SHP77 treated with DMSO at 0.1 percent for 48 hours (cell line): Measurements from ENCODE around the gene CRYBG3.

ENCODE experiments used
- DNase-seq: peaks from one replicate; lab custom pipeline; 2025; lab: John Stamatoyannopoulos, UW

Gene CRYBG3

DNA sequence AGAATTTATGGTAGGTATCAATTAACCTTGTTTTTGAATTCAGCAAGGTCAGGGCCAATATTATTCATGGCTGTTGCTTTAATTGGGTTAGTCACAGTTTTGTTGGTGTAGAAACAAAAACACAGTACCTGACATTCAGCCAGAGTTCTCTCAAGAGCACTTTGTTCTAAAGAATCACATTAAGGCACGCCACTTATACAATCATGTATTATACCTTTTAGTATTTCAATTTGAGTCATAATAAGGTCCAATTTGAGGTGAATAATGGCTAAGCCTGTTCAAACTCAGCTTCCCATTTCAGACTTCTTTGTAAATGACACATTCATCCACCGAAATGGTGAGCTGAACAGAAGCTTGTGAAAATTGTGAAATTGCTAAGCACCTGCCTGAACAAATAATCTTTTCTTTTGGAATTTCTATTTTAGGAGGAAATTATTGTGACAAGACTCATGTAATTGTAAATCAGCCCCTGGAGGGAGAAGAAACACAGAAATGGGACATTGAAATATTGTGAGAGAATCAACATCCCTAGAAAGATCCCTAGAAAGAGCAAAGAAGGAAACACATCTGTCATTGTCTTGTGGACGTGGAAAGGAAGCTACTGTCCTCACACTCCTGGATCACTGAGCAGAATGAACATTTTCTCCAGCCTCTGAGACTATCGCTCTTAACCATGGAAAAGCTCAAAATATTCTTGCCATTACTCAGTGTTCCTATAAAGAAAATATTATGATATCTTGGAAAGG is 121.2 kb downstream of the CRYBG3 start:
- DNase-seq = no peak

GRCh38 chr3:97948351-97949109 is 126.7 kb downstream of the CRYBG3 start:
- DNase-seq = no peak

GRCh38 chr3:97949110-97949485 is 127.3 kb downstream of the CRYBG3 start:
- no peak for DNase-seq

GRCh38 chr3:97949743-97950142 is 127.9 kb downstream of the CRYBG3 start:
- no peak for DNase-seq

- DNase-seq = no peak
These were observed 128.5 kb downstream of the CRYBG3 start for GRCh38 chr3:97950360-97950759.

GRCh38 chr3:97952280-97952679 is 130.5 kb downstream of the CRYBG3 start:
- DNase-seq = no peak

GRCh38 chr3:97952872-97953271 is 131.1 kb downstream of the CRYBG3 start:
- DNase-seq = no peak

DNA sequence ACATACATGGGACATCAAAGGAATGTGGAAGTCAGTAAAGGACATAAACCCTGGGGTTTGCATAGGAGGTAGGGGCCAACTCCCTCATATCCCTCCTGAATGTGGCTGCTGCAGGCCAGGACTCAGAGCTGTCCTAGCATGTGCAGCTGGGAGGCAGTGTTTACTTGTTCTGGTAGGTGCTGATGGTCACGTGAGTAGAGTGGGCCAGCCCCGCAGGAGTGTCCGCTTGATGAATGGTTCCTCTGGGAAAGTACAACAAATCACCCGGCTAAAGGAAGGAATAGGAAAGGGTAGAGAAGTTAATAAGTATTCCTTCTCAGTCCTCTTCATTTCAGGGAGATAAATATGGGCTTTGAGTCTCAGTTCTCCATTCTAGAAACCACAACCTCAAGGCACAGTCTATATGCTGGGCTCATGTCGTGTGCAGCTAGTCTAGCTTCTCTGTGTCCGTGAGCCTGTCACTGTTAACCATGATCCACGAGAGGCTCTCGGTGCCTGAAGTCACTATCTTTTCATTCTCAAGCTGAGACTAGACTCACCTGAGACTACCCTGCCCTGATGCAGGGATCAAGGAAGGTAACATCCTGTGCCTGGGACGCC is 132.5 kb downstream of the CRYBG3 start:
- no peak for DNase-seq

GRCh38 chr3:97956051-97956450 is 134.2 kb downstream of the CRYBG3 start:
- no peak for DNase-seq

GRCh38 chr3:97957617-97958311 is 136.0 kb downstream of the CRYBG3 start:
- DNase-seq = no peak

- DNase-seq = no peak
These were observed 136.6 kb downstream of the CRYBG3 start for GRCh38 chr3:97958396-97958795.

- DNase-seq = no peak
These were observed 137.0 kb downstream of the CRYBG3 start for GRCh38 chr3:97958796-97959195.

DNA sequence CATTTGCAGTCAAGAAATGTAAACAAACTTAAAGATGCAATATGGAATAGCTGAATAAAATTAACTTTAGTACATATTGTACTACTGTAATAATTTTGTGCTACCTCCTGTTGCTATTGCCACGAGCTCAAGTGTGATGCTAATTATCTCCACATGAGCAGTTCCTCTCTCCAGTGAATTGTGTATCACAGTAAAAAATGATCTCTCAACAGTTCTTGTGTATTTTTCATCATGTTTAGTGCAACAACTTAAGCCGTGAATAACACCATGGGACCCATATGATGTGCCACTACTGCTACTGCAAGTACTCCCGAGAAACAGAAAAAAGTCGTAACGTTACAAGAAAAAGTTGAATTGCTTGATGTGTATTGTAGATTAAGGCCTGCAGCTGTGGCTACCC is 138.1 kb downstream of the CRYBG3 start:
- no peak for DNase-seq

DNA sequence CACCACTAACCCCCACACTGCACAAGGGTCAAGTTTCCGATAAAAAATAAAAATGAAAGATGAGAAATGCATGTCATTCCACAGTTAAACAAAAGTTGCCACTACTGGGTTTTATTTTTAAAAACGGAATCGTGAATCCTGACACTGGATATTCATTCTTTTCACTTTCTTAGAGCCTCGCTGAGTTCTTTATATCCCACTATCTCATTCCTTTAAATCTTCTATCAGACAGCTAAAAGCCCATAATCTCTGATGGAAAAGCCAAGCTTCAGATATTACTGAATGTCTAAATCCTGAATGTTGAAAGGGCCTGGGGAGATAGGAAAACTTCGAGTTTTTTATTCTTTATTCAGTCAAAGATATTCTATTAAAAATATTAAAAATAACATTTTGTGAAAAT is 138.7 kb downstream of the CRYBG3 start:
- no peak for DNase-seq

DNA sequence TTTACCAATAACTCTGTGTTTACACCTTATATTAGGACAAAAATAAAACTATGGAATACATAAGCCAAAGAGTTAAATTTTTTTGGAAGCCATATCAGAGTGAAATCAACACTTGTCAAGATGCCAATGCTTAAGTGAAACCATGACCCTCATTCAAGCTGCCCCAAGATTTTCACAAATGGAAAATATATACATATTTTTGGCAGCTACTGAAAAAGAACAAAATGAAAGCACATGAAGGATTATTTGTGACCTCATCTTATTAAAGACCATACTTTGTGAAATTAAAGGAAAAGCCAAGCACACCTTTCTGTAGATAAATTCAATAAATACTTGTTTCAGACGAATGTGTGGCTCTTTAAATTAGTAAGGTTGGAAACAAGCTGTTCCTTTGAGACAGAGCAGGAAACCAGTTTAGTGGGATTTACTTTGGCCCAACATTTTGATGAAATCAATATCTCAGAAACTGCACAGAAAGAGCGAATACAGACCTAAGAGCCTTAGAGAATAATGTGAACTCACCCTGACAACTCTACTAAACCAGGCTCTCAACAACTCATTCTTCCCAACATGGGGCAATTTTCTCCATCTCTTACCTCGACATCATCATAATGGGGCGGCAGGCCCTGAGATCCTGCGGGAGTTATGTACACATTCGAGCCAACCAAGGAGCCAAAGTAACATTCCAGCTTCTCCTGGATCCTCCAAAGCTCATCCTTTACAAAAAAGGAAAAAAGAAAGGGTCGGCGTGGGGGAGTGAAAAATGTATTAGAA is 139.4 kb downstream of the CRYBG3 start:
- no peak for DNase-seq

DNA sequence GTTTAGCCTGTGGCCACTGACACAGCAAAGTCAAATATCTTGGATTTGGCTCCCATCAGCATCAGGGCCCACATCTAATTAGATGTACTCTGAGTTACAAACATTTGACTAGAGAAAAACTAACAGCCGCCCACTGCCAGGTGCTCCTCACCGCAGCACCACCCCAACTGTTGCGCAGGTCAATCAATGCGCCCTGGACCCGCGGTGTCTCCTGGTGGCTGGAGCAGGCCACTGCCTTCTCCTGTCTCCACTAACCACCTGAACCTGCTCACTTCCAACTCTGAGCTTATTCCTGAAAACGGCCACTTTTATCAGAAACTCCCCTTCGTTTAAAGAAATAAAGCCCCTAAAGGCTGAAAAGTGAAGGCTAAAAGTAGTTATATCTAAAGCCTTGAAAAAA is 146.2 kb downstream of the CRYBG3 start:
- no peak for DNase-seq

DNA sequence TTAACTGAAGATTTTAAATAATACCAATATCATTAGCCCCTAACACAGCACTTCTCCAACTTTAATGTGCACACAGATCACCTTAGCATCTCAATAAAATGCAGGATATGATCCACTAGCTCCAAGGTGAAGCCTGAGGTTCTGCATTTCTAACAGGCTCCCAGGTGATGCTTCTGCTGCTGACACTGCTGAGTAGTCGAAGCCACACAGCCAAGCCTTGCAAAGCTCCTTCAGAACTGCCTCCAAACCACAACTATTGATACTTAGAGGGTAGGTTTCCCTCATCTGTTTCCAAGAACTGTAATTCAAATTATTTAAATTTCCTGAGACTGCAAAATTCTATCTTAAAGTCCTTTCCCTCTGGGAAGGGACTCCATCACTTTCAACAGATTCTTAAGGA is 146.6 kb downstream of the CRYBG3 start:
- no peak for DNase-seq

GRCh38 chr3:97969541-97969940 is 147.7 kb downstream of the CRYBG3 start:
- DNase-seq = no peak

DNA sequence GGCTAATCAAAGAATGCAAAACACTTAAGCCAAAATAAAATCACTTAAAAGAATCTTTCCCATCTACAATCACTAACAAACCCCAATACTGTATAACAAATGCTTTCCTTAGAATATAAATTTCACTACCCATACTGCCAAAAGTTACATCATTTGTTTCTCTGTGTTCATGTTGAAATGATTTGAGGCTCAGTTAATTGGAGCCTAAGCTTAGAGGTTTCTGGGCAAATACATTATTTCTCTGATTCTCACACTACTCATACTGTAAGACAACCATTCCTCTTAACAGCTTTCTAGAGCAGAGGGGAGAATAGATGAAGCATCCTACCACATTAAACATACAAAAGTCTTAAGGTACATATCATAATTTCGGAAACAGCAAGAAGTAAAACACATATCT is 148.3 kb downstream of the CRYBG3 start:
- no peak for DNase-seq

DNA sequence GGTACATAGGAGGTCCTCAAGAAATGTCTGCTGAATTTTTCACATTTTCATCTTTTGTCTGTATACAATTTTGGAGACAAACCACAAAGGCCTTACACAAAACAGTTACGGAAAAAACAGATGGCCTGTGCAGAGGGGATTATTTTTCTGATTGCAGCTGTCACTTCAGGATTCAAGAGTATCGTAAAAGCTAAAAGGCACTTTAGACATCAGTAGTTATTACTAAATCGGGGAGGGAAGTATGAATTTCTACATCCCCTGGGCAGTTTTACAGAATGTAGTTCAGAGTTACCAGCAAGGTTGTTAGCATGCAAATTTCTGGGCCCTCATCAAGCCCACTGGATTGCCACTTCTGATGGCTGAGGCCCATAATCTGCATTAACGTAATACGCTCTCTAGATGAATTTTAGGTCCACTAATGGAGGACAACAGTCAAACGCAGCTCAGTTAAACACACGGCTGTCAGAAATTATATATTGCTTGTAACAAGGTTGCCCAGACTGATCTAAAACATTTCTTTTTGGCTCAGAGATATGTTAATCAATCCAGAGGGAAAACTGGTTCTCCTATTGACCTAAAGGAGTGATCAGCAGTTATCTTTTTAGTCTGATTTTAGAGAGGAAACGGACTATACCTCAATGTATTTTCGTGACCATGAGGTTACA is 149.3 kb downstream of the CRYBG3 start:
- DNase-seq = no peak
